Measurements from ENCODE around the gene TENM3. TPM values are rescaled to one million over a fixed set of nuclear protein-coding genes. Genes with fewer than 3 reads are reported as not detected.

The TENM3 gene
- polyA plus RNA-seq, 1 of the 3 experiments (the other 2 are of a cell fraction): 10.4 TPM

DNA sequence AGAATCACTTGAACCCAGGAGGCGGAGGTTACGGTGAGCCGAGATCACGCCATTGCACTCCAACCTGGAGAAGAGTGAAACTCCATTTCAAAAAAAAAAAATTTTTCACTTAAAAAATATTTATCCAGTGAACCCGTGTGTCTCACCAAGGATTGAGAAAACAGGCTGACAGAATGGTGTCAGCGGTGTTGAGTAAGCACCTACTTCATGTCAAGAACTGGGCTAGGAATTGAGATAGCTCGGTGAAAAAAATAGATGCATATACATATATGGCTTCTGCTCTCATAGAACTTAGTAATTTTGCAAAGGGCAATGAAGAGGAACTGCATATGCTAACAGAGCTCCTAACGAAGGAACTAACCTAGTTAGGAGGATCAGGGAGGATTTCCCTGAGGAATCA, 297.3 kb downstream of the TENM3 start (continued):
- TF ChIP-seq REST (IDR thresholded peaks at IDR 0.05; ENCODE audit: low read depth, low read length) (no peak), GABPA (IDR thresholded peaks at IDR 0.05; ENCODE audit: low read depth) (no peak), SIN3A (IDR thresholded peaks at IDR 0.05; ENCODE audit: borderline replicate concordance, low read depth, low read length) (no peak), USF1 (IDR thresholded peaks at IDR 0.05; ENCODE audit: borderline replicate concordance, low read depth) (no peak), NFIC (IDR thresholded peaks at IDR 0.05; ENCODE audit: borderline replicate concordance) (no peak), TAF1 (IDR thresholded peaks at IDR 0.05; ENCODE audit: borderline replicate concordance, low read depth, low read length) (no peak), YY1 (IDR thresholded peaks at IDR 0.05; ENCODE audit: low read depth) (no peak)

DNA sequence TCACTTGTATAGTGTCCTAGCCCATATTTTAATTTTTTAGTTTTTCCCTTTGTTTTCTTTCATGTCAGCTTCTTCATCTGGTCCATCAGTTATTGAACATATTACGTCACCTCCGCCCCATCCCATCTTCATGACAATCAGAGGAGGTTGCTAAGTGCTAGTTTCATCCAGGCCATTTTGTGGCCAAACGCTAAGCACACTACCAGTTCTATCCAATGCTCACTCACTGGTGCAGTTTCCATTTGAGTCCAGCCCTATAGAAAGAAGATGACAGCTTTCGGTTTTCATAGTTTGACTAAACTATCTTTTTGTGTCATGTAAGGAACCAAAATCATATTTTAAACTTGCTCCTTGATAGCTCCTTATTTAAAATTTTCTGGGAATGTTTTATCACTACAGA, 304.2 kb downstream of the TENM3 start:
- TF ChIP-seq FOSL2 (IDR thresholded peaks at IDR 0.05; ENCODE audit: borderline replicate concordance, low read depth) (no peak), RAD21 (IDR thresholded peaks at IDR 0.05; ENCODE audit: low read length) (no peak), EP300 (IDR thresholded peaks at IDR 0.05; ENCODE audit: borderline replicate concordance in 1 of 2, low read depth in 1 of 2, low read length in 1 of 2) (no peak), NFIC (IDR thresholded peaks at IDR 0.05; ENCODE audit: borderline replicate concordance) (no peak), JUND (IDR thresholded peaks at IDR 0.05) (no peak), USF1 (IDR thresholded peaks at IDR 0.05; ENCODE audit: borderline replicate concordance, low read depth) (no peak), GATA2 (CRISPR knock-in tag; IDR thresholded peaks at IDR 0.05) (no peak), RFX5 (IDR thresholded peaks at IDR 0.05; ENCODE audit: low read length) (no peak), EZH2phosphoT487 (IDR thresholded peaks at IDR 0.05; ENCODE audit: borderline replicate concordance, low read depth) (no peak), FOXM1 (IDR thresholded peaks at IDR 0.05; ENCODE audit: low read depth) (no peak), SIN3A (IDR thresholded peaks at IDR 0.05; ENCODE audit: borderline replicate concordance, low read depth, low read length) (no peak), TEAD4 (IDR thresholded peaks at IDR 0.05; ENCODE audit: borderline replicate concordance, insufficient read depth) (no peak), TCF12 (IDR thresholded peaks at IDR 0.05) (no peak), NRF1 (IDR thresholded peaks at IDR 0.05; ENCODE audit: low read depth, low read length) (no peak), USF2 (IDR thresholded peaks at IDR 0.05; ENCODE audit: borderline replicate concordance, low read depth, low read length) (no peak), ELF1 (IDR thresholded peaks at IDR 0.05) (no peak), GABPA (IDR thresholded peaks at IDR 0.05; ENCODE audit: low read depth) (no peak), TAF1 (IDR thresholded peaks at IDR 0.05; ENCODE audit: borderline replicate concordance, low read depth, low read length) (no peak), CTCF (IDR thresholded peaks at IDR 0.05) (no peak), FOXJ3 (CRISPR knock-in tag; IDR thresholded peaks at IDR 0.05) (no peak)
- no peaks in the 10 kb centered on the region for H3K79me2 ChIP-seq (ENCODE audit: insufficient read depth)
- no peaks in the 10 kb centered on the region for H3K36me3 ChIP-seq (replicated peaks in 1 of 2; ENCODE audit: control insufficient read depth in 1 of 2, insufficient read depth in 2 of 2, low read length in 1 of 2)
- H3K27me3 ChIP-seq (ENCODE audit: insufficient read depth): no peaks in the 10 kb centered on the region
- H3K9ac ChIP-seq: no peak overlapping the region
- no peak overlapping the region for H3K4me2 ChIP-seq
- no peak overlapping the region for H3K27ac ChIP-seq (ENCODE audit: low read depth in 2 of 2, low read length in 1 of 2)
- H3K9me3 ChIP-seq: no peaks in the 10 kb centered on the region
- no peak overlapping the region for H3K4me3 ChIP-seq (ENCODE audit: low read depth in 2 of 2, low read length in 1 of 2)
- H3K4me1 ChIP-seq (ENCODE audit: control insufficient read depth in 1 of 2, insufficient read depth in 2 of 2, low read depth in 1 of 2, low read length in 1 of 2): no peaks in the 10 kb centered on the region
- POLR2A ChIA-PET: no interaction called here
- CTCF ChIA-PET: interaction anchor here (1.2 kb wide), 1 partner anchor 10 kb away, joined by 3 read pairs; no protein-coding TSS in a partner anchor
- no peaks in the 10 kb centered on the region for H3F3A ChIP-seq (replicated peaks; ENCODE audit: insufficient read depth)
- no peak for DNase-seq
- 93% methylated on average over 4 of the region's 4 CpGs for WGBS (ENCODE audit: low lambda C conversion rate)
- H4K20me1 ChIP-seq (ENCODE audit: insufficient read depth): no peaks in the 10 kb centered on the region
- H3K9me2 ChIP-seq: no peaks in the 10 kb centered on the region
- H2AFZ ChIP-seq (ENCODE audit: low read depth): no peak overlapping the region
